ENCODE results near the gene ZSCAN10.

The ZSCAN10 gene

GRCh38 chr16:3119286-3119685, 20.2 kb upstream of the ZSCAN10 start:
- Histone ChIP-seq H3K4me3 (ENCODE audit: low read length) (no peak overlapping the region), H3K79me2 (ENCODE audit: low read length) (no peaks in the 10 kb centered on the region), H3K27me3 (replicated peaks; ENCODE audit: insufficient read depth, low read length) (peaks cover 7% of the 10 kb centered on the region; the same call in 1 of the 2 replicates), H2AFZ (ENCODE audit: low read length) (no peak overlapping the region), H3K9me3 (replicated peaks; ENCODE audit: insufficient read depth, low read length) (no peaks in the 10 kb centered on the region), H3K4me1 (ENCODE audit: low read length) (peaks cover 3% of the 10 kb centered on the region; the same call in 1 of the 2 replicates), H3K9me2 (replicated peaks; ENCODE audit: insufficient read depth, low read length) (no peaks in the 10 kb centered on the region), H3K4me2 (ENCODE audit: low read depth, low read length) (no peak overlapping the region), H3K27ac (ENCODE audit: low read length) (no peak overlapping the region), H3F3A (ENCODE audit: insufficient read depth, low read length) (0 out of 2 replicates have a peak, but pooled peaks cover under 1% of the 10 kb centered on the region), H3K9ac (ENCODE audit: low read length) (no peak overlapping the region), H3K36me3 (replicated peaks; ENCODE audit: insufficient read depth, low read length) (no peaks in the 10 kb centered on the region), H4K20me1 (ENCODE audit: insufficient read depth, low read length) (no peaks in the 10 kb centered on the region)
- no peak for DNase-seq
- no peak for TF ChIP-seq CTCF (IDR thresholded peaks at IDR 0.05; ENCODE audit: low read length)
- no peak for TF ChIP-seq EZH2phosphoT487 (IDR thresholded peaks at IDR 0.05; ENCODE audit: low read length)
- no peak for TF ChIP-seq EZH2 (optimal IDR thresholded peaks at IDR 0.05; ENCODE audit: low read depth, low read length)

GRCh38 chr16:3118846-3119245, 19.8 kb upstream of the ZSCAN10 start:
- H3K27ac ChIP-seq (ENCODE audit: low read length) = no peak overlapping the region
- no peaks in the 10 kb centered on the region for H3K79me2 ChIP-seq (ENCODE audit: low read length)
- DNase-seq = no peak
- no peaks in the 10 kb centered on the region for H3K9me3 ChIP-seq (replicated peaks; ENCODE audit: insufficient read depth, low read length)
- no peaks in the 10 kb centered on the region for H3K36me3 ChIP-seq (replicated peaks; ENCODE audit: insufficient read depth, low read length)
- peaks cover 3% of the 10 kb centered on the region; the same call in 1 of the 2 replicates for H3K4me1 ChIP-seq (ENCODE audit: low read length)
- H3K4me2 ChIP-seq (ENCODE audit: low read depth, low read length) = no peak overlapping the region
- peaks cover 7% of the 10 kb centered on the region; the same call in 1 of the 2 replicates for H3K27me3 ChIP-seq (replicated peaks; ENCODE audit: insufficient read depth, low read length)
- no peaks in the 10 kb centered on the region for H3F3A ChIP-seq (ENCODE audit: insufficient read depth, low read length)
- H3K9ac ChIP-seq (ENCODE audit: low read length) = no peak overlapping the region
- H3K4me3 ChIP-seq (ENCODE audit: low read length) = no peak overlapping the region
- TF ChIP-seq EZH2phosphoT487 (IDR thresholded peaks at IDR 0.05; ENCODE audit: low read length) (no peak), EZH2 (optimal IDR thresholded peaks at IDR 0.05; ENCODE audit: low read depth, low read length) (no peak), CTCF (IDR thresholded peaks at IDR 0.05; ENCODE audit: low read length) (no peak)
- no peaks in the 10 kb centered on the region for H3K9me2 ChIP-seq (replicated peaks; ENCODE audit: insufficient read depth, low read length)
- H2AFZ ChIP-seq (ENCODE audit: low read length) = no peak overlapping the region
- no peaks in the 10 kb centered on the region for H4K20me1 ChIP-seq (ENCODE audit: insufficient read depth, low read length)

- no peak for TF ChIP-seq EZH2phosphoT487 (IDR thresholded peaks at IDR 0.05; ENCODE audit: low read length)
- no peak for TF ChIP-seq EZH2 (optimal IDR thresholded peaks at IDR 0.05; ENCODE audit: low read depth, low read length)
- no peak for TF ChIP-seq CTCF (IDR thresholded peaks at IDR 0.05; ENCODE audit: low read length)
- no peaks in the 10 kb centered on the region for H3K4me1 ChIP-seq (ENCODE audit: low read length)
Measured at GRCh38 chr16:3118204-3118790, 19.2 kb upstream of the ZSCAN10 start.

More at GRCh38 chr16:3118204-3118790, 19.2 kb upstream of the ZSCAN10 start:
- Histone ChIP-seq H3K27me3 (replicated peaks; ENCODE audit: insufficient read depth, low read length) (peaks cover 7% of the 10 kb centered on the region; the same call in 1 of the 2 replicates), H3K79me2 (ENCODE audit: low read length) (no peaks in the 10 kb centered on the region), H3K4me3 (ENCODE audit: low read length) (no peak overlapping the region), H3K9ac (ENCODE audit: low read length) (no peak overlapping the region), H3K36me3 (replicated peaks; ENCODE audit: insufficient read depth, low read length) (no peaks in the 10 kb centered on the region), H3K9me2 (replicated peaks; ENCODE audit: insufficient read depth, low read length) (no peaks in the 10 kb centered on the region), H3K27ac (ENCODE audit: low read length) (no peak overlapping the region), H3K4me2 (ENCODE audit: low read depth, low read length) (no peak overlapping the region), H2AFZ (ENCODE audit: low read length) (no peak overlapping the region), H3K9me3 (replicated peaks; ENCODE audit: insufficient read depth, low read length) (no peaks in the 10 kb centered on the region), H4K20me1 (ENCODE audit: insufficient read depth, low read length) (no peaks in the 10 kb centered on the region), H3F3A (ENCODE audit: insufficient read depth, low read length) (no peaks in the 10 kb centered on the region)
- DNase-seq = no peak

All from MM.1S (cell line).